HG02642 (cell line): ENCODE measurements around the gene SLC38A10.

ENCODE experiments used
- ATAC-seq: cut with Tn5 transposase; IDR thresholded peaks from one replicate; pipeline ENCODE4 v1.9.1; 2021; ENCODE audit warnings: mild to moderate bottlenecking; ENCODE audit not compliant: unreplicated experiment, poor library complexity

Gene SLC38A10

GRCh38 chr17:81245665-81246342 lies 49.3 kb downstream of the SLC38A10 start:
- ATAC-seq: no peak

GRCh38 chr17:81245024-81245664 lies 50.0 kb downstream of the SLC38A10 start:
- ATAC-seq: no peak

- no peak for ATAC-seq
Measured at GRCh38 chr17:81244358-81245023, 50.6 kb downstream of the SLC38A10 start.

- ATAC-seq: no peak
Measured at GRCh38 chr17:81243333-81243664, 51.8 kb downstream of the SLC38A10 start.

- ATAC-seq: no peak
Measured at GRCh38 chr17:81242421-81243332, 52.4 kb downstream of the SLC38A10 start.

- no peak for ATAC-seq
Measured at GRCh38 chr17:81241648-81242420, 53.3 kb downstream of the SLC38A10 start.

GRCh38 chr17:81241203-81241602 lies 53.9 kb downstream of the SLC38A10 start:
- ATAC-seq: no peak

GRCh38 chr17:81240761-81241160 lies 54.3 kb downstream of the SLC38A10 start:
- no peak for ATAC-seq

GRCh38 chr17:81239714-81240555 lies 55.2 kb downstream of the SLC38A10 start:
- no peak for ATAC-seq

- ATAC-seq: peak; percentile 90
Measured at GRCh38 chr17:81238815-81239713, 56.0 kb downstream of the SLC38A10 start, which contains the start of the genes NDUFAF8 and TEPSIN. Gene NDUFAF8 (plus strand): TSS chr17:81239318. CDS start chr17:81239364, 46 bp downstream. Gene TEPSIN (minus strand): TSS chr17:81239055. CDS start chr17:81239033, 22 bp downstream.

- peak; percentile 3 for ATAC-seq
Measured at GRCh38 chr17:81238490-81238814, 56.7 kb downstream of the SLC38A10 start.

- no peak for ATAC-seq
Measured at GRCh38 chr17:81237591-81238489, 57.3 kb downstream of the SLC38A10 start.

GRCh38 chr17:81236784-81237183 lies 58.3 kb downstream of the SLC38A10 start:
- no peak for ATAC-seq

GRCh38 chr17:81235822-81236740 lies 59.0 kb downstream of the SLC38A10 start:
- ATAC-seq: no peak

- ATAC-seq: no peak
Measured at GRCh38 chr17:81234940-81235821, 59.9 kb downstream of the SLC38A10 start.
